Measurements from ENCODE around the gene RNU6-9. TPM values are rescaled to one million over a fixed set of nuclear protein-coding genes. Genes with fewer than 3 reads are reported as not detected.

RNU6-9 gene
- total and polyA plus RNA-seq, 2 of the 13 experiments (the other 11 are each of a cell fraction or from before 2014, with no cell fraction given), result under 0.01 TPM; not detected in 1

DNA sequence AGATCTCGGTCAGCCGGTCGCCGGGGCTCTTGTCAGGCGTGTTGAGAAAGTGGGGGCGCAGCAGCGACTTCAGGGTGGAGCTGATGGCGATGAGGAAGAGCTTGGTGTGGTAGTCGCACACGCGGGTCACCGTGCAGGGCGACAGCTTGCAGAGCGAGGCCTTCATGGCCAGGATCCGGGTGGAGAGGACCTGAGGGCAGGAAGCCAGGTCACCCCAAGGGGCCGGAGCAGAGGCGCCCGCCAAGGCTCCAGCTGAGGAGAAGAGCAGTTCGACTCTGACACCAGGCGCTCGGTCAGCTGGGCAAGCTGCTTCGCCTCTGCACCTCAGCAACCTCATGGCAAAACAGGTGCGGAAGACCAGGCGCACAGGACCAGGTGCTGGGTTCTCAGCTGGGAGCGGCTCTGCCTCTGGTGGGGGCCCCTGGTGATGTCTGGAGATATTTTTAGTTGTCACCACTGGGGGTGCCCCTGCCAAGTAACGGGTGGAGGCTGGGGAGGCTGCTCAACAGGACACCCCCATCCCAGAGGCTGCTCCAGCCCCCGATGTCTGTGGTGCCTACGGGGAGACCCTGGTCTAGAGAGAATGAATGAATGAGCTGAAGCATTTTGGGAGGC lies 17.9 kb upstream of the RNU6-9 start:
- intact Hi-C loops (cut with micrococcal nuclease; ENCODE audit: unreplicated experiment) (no loop called here), in situ Hi-C loops (cut with HindIII; ENCODE audit: extremely low pct_ligation_motif_present, low pct_unique_long_range_greater_than_20kb) (no loop called here)
- FAIRE-seq (no peak), DNase-seq (ENCODE audit: low spot score) (no peak), ATAC-seq (no peak)
- Histone ChIP-seq H3K4me1 (ENCODE audit: insufficient read depth, low read length) (no peaks in the 10 kb centered on the region), H3K4me3 (replicated peaks in 1 of 3; ENCODE audit: insufficient read depth in 1 of 3, low read depth in 2 of 3, low read length in 3 of 3) (no peak overlapping the region), H3K36me3 (replicated peaks in 1 of 2; ENCODE audit: control insufficient read depth in 1 of 2, insufficient read depth in 2 of 2, low read length in 2 of 2) (peaks cover 4 to 6% of the 10 kb centered on the region in 2 experiments; a peak in 4 of 5 replicates), H4K20me1 (ENCODE audit: insufficient read depth, low read length) (no peaks in the 10 kb centered on the region), H2AFZ (ENCODE audit: low read length) (no peak overlapping the region), H3K4me2 (ENCODE audit: low read depth, low read length) (no peak overlapping the region), H3K27ac (ENCODE audit: extremely low read length, insufficient read depth, low read length) (no peak overlapping the region), H3K27me3 (ENCODE audit: control insufficient read depth in 1 of 2, insufficient read depth in 2 of 2, low read length in 2 of 2) (no peaks in the 10 kb centered on the region), H3K9me3 (ENCODE audit: low read length) (no peaks in the 10 kb centered on the region), H3K79me2 (ENCODE audit: insufficient read depth, low read length) (no peaks in the 10 kb centered on the region), H3K9ac (ENCODE audit: insufficient read depth, low read depth, low read length) (no peak overlapping the region)
- no peak for TF ChIP-seq ZNF782 (CRISPR knock-in tag; IDR thresholded peaks at IDR 0.05; ENCODE audit: borderline replicate concordance)
- TF ChIP-seq, protein P1, sequence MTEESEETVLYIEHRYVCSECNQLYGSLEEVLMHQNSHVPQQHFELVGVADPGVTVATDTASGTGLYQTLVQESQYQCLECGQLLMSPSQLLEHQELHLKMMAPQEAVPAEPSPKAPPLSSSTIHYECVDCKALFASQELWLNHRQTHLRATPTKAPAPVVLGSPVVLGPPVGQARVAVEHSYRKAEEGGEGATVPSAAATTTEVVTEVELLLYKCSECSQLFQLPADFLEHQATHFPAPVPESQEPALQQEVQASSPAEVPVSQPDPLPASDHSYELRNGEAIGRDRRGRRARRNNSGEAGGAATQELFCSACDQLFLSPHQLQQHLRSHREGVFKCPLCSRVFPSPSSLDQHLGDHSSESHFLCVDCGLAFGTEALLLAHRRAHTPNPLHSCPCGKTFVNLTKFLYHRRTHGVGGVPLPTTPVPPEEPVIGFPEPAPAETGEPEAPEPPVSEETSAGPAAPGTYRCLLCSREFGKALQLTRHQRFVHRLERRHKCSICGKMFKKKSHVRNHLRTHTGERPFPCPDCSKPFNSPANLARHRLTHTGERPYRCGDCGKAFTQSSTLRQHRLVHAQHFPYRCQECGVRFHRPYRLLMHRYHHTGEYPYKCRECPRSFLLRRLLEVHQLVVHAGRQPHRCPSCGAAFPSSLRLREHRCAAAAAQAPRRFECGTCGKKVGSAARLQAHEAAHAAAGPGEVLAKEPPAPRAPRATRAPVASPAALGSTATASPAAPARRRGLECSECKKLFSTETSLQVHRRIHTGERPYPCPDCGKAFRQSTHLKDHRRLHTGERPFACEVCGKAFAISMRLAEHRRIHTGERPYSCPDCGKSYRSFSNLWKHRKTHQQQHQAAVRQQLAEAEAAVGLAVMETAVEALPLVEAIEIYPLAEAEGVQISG (CRISPR knock-in tag; IDR thresholded peaks at IDR 0.05), result no peak
- POLR2A ChIA-PET, result interaction anchor here (0.9 kb wide), 1 partner anchor 14 kb away, joined by 3 read pairs; no protein-coding TSS in a partner anchor
- 96% methylated on average over 22 of the region's 28 CpGs for WGBS (ENCODE audit: low lambda C conversion rate)
- CTCF ChIA-PET (ENCODE audit: low intra/inter-chr PET ratio, low total read pairs), result no interaction called here
- BruUV-seq (replicated peaks), result no TSS peak

- no peak for FAIRE-seq
- DNase-seq (ENCODE audit: low spot score), result no peak
- H3K27ac ChIP-seq (ENCODE audit: extremely low read length, insufficient read depth, low read length), result no peak overlapping the region
- no peaks in the 10 kb centered on the region for H3K79me2 ChIP-seq (ENCODE audit: insufficient read depth, low read length)
- H3K9me3 ChIP-seq (ENCODE audit: low read length), result no peaks in the 10 kb centered on the region
- no TSS peak for BruUV-seq (replicated peaks)
- intact Hi-C loops (cut with micrococcal nuclease; ENCODE audit: unreplicated experiment) (no loop called here), in situ Hi-C loops (cut with HindIII; ENCODE audit: extremely low pct_ligation_motif_present, low pct_unique_long_range_greater_than_20kb) (no loop called here)
- H3K9ac ChIP-seq (ENCODE audit: insufficient read depth, low read depth, low read length), result no peak overlapping the region
- POLR2A ChIA-PET, result interaction anchor here (0.9 kb wide), 1 partner anchor 14 kb away, joined by 3 read pairs; no protein-coding TSS in a partner anchor
- H3K4me3 ChIP-seq (replicated peaks in 1 of 3; ENCODE audit: insufficient read depth in 1 of 3, low read depth in 2 of 3, low read length in 3 of 3), result no peak overlapping the region
- WGBS (ENCODE audit: low lambda C conversion rate), result 92% methylated on average over 18 of the region's 18 CpGs
- no peak overlapping the region for H3K4me2 ChIP-seq (ENCODE audit: low read depth, low read length)
- ATAC-seq, result no peak
- no peaks in the 10 kb centered on the region for H3K27me3 ChIP-seq (ENCODE audit: control insufficient read depth in 1 of 2, insufficient read depth in 2 of 2, low read length in 2 of 2)
- CTCF ChIA-PET (ENCODE audit: low intra/inter-chr PET ratio, low total read pairs), result no interaction called here
- peaks cover 5 to 8% of the 10 kb centered on the region in 2 experiments; a peak in 4 of 5 replicates for H3K36me3 ChIP-seq (replicated peaks in 1 of 2; ENCODE audit: control insufficient read depth in 1 of 2, insufficient read depth in 2 of 2, low read length in 2 of 2)
- no peaks in the 10 kb centered on the region for H3K4me1 ChIP-seq (ENCODE audit: insufficient read depth, low read length)
- H2AFZ ChIP-seq (ENCODE audit: low read length), result no peak overlapping the region
- no peaks in the 10 kb centered on the region for H4K20me1 ChIP-seq (ENCODE audit: insufficient read depth, low read length)
- TF ChIP-seq SALL2 (CRISPR knock-in tag; IDR thresholded peaks at IDR 0.05) (no peak), ZNF501 (CRISPR knock-in tag; IDR thresholded peaks at IDR 0.05) (no peak), ZNF30 (CRISPR knock-in tag; IDR thresholded peaks at IDR 0.05) (no peak), HNRNPUL1 (IDR thresholded peaks at IDR 0.05; ENCODE audit: low read depth, low read length) (no peak), MIER2 (CRISPR knock-in tag; IDR thresholded peaks at IDR 0.05) (no peak), SYNCRIP (IDR thresholded peaks at IDR 0.05; ENCODE audit: insufficient read depth, low read depth, low read length) (no peak), ELF3 (CRISPR knock-in tag; IDR thresholded peaks at IDR 0.05) (no peak), KAT2B (IDR thresholded peaks at IDR 0.05; ENCODE audit: borderline replicate concordance, low read depth, low read length) (no peak), SP1 (IDR thresholded peaks at IDR 0.05) (no peak), SP1 (CRISPR knock-in tag; IDR thresholded peaks at IDR 0.05) (no peak), SIX4 (CRISPR knock-in tag; IDR thresholded peaks at IDR 0.05) (no peak), ZNF883 (CRISPR knock-in tag; IDR thresholded peaks at IDR 0.05; ENCODE audit: not compliant biosample characterization) (no peak), NKX3-1 (CRISPR knock-in tag; IDR thresholded peaks at IDR 0.05) (no peak)
- TF ChIP-seq, protein P2, sequence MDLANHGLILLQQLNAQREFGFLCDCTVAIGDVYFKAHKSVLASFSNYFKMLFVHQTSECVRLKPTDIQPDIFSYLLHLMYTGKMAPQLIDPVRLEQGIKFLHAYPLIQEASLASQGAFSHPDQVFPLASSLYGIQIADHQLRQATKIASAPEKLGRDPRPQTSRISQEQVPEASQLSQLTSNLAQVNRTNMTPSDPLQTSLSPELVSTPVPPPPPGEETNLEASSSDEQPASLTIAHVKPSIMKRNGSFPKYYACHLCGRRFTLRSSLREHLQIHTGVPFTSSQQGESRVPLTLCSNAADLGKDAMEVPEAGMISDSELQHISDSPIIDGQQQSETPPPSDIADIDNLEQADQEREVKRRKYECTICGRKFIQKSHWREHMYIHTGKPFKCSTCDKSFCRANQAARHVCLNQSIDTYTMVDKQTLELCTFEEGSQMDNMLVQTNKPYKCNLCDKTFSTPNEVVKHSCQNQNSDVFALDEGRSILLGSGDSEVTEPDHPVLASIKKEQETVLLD (CRISPR knock-in tag; IDR thresholded peaks at IDR 0.05; ENCODE audit: low read depth), result no peak
Observed at GRCh38 chr19:876089-876488, 17.2 kb upstream of the RNU6-9 start.

Data from HepG2 (cell line).